IMR-90 (cell line): ENCODE results near the gene ATM.

Experiments used
- BHLHE40 ChIP-seq: fragments of 150-350 bp; IDR thresholded peaks from 2 replicates; pipeline ENCODE4 v1.6.1; 2016; ENCODE audit warnings: mild to moderate bottlenecking, low read depth, low read length
- CEBPB ChIP-seq: IDR thresholded peaks from 2 replicates; pipeline ENCODE4 v1.6.1; 2012; ENCODE audit warnings: low read depth, low read length, improper control_type of control experiment
- FOS ChIP-seq: fragments of 150-350 bp; IDR thresholded peaks from 2 replicates; pipeline ENCODE4 v1.6.1; 2016; ENCODE audit warnings: low read depth, low read length
- MAFK ChIP-seq: IDR thresholded peaks from 2 replicates; pipeline ENCODE4 v1.6.1; 2012; ENCODE audit warnings: low read depth, low read length, improper control_type of control experiment
- MAZ ChIP-seq: IDR thresholded peaks from 2 replicates; pipeline ENCODE4 v1.6.1; 2012; ENCODE audit warnings: low read depth, mild to moderate bottlenecking, low read length, improper control_type of control experiment, moderate library complexity, borderline replicate concordance
- MXI1 ChIP-seq: IDR thresholded peaks from 2 replicates; pipeline ENCODE4 v1.6.1; 2012; ENCODE audit warnings: low read depth, mild to moderate bottlenecking, low read length, moderate library complexity, borderline replicate concordance
- NFE2L2 ChIP-seq: fragments of 150-350 bp; IDR thresholded peaks from 2 replicates; pipeline ENCODE4 v1.6.1; 2016; ENCODE audit warnings: low read depth, mild to moderate bottlenecking, low read length
- POLR2A ChIP-seq: IDR thresholded peaks from 2 replicates; pipeline ENCODE4 v1.6.1; 2012; ENCODE audit warnings: mild to moderate bottlenecking, low read depth, low read length
- RAD21 ChIP-seq: IDR thresholded peaks from 2 replicates; pipeline ENCODE4 v1.6.1; 2012; ENCODE audit warnings: low read length, improper control_type of control experiment
- RCOR1 ChIP-seq: IDR thresholded peaks from 2 replicates; pipeline ENCODE4 v1.6.1; 2012; ENCODE audit warnings: mild to moderate bottlenecking, low read length, improper control_type of control experiment; ENCODE audit not compliant: insufficient replicate concordance
- TF ChIP-seq, protein P1 (sequence below): conservative IDR thresholded peaks from 2 replicates; pipeline ENCODE4 v1.5.1; 2012; ENCODE audit warnings: mild to moderate bottlenecking, low read depth, low read length, improper control_type of control experiment
- TF ChIP-seq, protein P2 (sequence below): fragments of 150-350 bp; IDR thresholded peaks from 2 replicates; pipeline ENCODE4 v1.6.1; 2017; ENCODE audit warnings: mild to moderate bottlenecking, antibody characterized with exemption, low read length, low read depth

DNA sequence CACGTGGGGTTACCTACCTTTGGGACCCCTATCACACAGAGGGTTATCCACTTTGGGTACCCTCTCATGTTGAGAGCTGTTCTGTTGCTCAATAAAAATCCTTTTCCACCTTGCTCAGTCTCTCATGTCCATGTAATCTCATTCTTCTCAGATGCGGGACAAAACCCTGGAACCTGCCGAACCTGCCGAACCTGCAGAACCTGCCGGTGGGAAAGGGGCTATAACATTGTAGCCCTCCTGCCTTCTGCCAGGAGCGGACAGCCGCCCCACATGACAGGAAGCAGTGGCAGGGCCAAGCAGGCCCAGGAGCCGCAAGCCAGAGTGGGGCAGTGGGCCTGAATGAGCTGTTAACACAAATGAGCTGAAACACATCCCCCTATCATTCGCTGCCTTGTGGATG lies 18.5 kb upstream of the ATM start:
- TF ChIP-seq, protein P1, sequence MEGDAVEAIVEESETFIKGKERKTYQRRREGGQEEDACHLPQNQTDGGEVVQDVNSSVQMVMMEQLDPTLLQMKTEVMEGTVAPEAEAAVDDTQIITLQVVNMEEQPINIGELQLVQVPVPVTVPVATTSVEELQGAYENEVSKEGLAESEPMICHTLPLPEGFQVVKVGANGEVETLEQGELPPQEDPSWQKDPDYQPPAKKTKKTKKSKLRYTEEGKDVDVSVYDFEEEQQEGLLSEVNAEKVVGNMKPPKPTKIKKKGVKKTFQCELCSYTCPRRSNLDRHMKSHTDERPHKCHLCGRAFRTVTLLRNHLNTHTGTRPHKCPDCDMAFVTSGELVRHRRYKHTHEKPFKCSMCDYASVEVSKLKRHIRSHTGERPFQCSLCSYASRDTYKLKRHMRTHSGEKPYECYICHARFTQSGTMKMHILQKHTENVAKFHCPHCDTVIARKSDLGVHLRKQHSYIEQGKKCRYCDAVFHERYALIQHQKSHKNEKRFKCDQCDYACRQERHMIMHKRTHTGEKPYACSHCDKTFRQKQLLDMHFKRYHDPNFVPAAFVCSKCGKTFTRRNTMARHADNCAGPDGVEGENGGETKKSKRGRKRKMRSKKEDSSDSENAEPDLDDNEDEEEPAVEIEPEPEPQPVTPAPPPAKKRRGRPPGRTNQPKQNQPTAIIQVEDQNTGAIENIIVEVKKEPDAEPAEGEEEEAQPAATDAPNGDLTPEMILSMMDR, result no peak
- no peak for TF ChIP-seq MAFK
- no peak for TF ChIP-seq MXI1
- TF ChIP-seq CEBPB, result no peak
- TF ChIP-seq POLR2A, result no peak
- no peak for TF ChIP-seq RAD21
- TF ChIP-seq, protein P2, sequence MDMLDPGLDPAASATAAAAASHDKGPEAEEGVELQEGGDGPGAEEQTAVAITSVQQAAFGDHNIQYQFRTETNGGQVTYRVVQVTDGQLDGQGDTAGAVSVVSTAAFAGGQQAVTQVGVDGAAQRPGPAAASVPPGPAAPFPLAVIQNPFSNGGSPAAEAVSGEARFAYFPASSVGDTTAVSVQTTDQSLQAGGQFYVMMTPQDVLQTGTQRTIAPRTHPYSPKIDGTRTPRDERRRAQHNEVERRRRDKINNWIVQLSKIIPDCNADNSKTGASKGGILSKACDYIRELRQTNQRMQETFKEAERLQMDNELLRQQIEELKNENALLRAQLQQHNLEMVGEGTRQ, result no peak
- no peak for TF ChIP-seq RCOR1
- TF ChIP-seq MAZ, result no peak
- TF ChIP-seq BHLHE40, result no peak
- no peak for TF ChIP-seq NFE2L2
- TF ChIP-seq FOS, result no peak
